GM12801 (cell line): Measurements from ENCODE around the gene TGM5.

ENCODE experiments used
- TF ChIP-seq, protein P1 (sequence below): IDR thresholded peaks from one replicate; pipeline ENCODE4 v1.5.1; 2011; ENCODE audit warnings: control low read depth; ENCODE audit not compliant: insufficient read length; ENCODE audit errors: extremely low read depth

The TGM5 gene

DNA sequence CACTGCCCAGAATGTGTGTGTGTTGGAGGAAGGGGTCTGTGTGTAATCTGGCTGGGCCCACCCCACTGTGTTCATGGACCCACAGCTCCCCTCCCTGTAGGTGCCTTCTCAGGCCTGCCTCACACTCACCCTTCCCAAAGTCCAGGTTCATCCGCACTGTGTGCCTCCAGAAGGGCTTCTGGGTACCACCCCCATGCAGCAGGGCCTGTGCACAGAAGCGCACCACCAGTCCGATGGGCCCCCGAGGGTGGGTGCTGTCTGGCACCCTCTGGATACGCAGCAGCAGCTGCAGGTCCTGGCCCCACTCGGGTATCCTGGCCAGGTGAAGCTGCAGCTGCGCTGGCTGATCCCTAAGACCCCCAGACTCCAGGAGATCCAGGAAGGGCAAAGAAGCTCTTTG lies 12.8 kb upstream of the TGM5 start:
- TF ChIP-seq, protein P1, sequence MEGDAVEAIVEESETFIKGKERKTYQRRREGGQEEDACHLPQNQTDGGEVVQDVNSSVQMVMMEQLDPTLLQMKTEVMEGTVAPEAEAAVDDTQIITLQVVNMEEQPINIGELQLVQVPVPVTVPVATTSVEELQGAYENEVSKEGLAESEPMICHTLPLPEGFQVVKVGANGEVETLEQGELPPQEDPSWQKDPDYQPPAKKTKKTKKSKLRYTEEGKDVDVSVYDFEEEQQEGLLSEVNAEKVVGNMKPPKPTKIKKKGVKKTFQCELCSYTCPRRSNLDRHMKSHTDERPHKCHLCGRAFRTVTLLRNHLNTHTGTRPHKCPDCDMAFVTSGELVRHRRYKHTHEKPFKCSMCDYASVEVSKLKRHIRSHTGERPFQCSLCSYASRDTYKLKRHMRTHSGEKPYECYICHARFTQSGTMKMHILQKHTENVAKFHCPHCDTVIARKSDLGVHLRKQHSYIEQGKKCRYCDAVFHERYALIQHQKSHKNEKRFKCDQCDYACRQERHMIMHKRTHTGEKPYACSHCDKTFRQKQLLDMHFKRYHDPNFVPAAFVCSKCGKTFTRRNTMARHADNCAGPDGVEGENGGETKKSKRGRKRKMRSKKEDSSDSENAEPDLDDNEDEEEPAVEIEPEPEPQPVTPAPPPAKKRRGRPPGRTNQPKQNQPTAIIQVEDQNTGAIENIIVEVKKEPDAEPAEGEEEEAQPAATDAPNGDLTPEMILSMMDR = no peak

GRCh38 chr15:43278869-43279268 lies 12.1 kb upstream of the TGM5 start:
- TF ChIP-seq, protein P1 = no peak

DNA sequence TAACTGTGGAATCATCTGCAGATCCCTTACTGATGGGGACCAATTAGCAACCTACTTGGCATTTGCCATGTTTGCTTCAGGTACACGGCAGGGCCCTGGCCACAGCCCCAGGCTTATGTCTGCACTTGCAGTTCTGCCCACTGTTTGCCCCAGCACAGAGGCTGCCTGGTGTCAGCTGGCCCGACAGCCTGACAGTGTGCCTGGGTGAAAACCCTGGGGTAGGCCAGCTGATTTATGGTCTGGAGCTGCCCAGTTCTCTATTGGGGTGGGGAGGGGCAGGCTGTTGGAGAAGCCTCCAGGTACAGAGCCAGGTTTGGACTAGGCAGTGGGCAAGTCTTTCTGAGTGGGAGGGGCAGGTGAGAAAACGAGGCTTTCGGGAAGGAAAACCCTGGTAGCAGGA lies 11.2 kb upstream of the TGM5 start:
- TF ChIP-seq, protein P1 = no peak

- TF ChIP-seq, protein P1 = no peak
Measured at GRCh38 chr15:43277231-43277823, 10.6 kb upstream of the TGM5 start.

- TF ChIP-seq, protein P1 = no peak
Measured at GRCh38 chr15:43276563-43277200, 10.0 kb upstream of the TGM5 start.

GRCh38 chr15:43275740-43276562 lies 9.2 kb upstream of the TGM5 start:
- TF ChIP-seq, protein P1 = no peak

DNA sequence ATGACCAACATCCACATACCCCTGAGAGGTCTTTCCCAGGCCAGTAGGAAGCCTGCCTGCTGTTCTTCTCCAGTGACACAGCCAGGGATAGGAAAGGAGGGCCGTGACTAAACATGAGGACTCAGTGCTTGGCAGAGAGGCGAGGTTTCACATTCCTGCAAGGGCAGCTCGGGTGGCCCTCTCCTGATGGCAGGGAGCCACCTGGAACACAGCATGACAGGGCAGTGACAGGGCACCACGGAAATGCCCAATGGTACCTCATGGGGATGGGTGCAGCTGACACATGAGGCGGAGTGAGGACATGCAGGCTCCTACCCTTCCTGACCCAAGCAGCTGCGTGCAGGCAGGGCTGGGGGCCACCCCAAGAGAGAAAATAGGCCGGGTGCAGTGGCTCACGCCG lies 7.4 kb upstream of the TGM5 start:
- TF ChIP-seq, protein P1 = no peak
